K562 (cell line): ENCODE data around the gene SUCO. TPM values are rescaled to one million over a fixed set of nuclear protein-coding genes. Genes with fewer than 3 reads are reported as not detected.

ENCODE experiments used
- CHD7 ChIP-seq: fragments of 200-600 bp; sonication (generic); IDR thresholded peaks from one replicate; pipeline ENCODE4 v1.6.1; 2012; ENCODE audit warnings: mild to moderate bottlenecking, low read depth, low read length, inconsistent platforms
- HLTF ChIP-seq: fragments of 450-650 bp; IDR thresholded peaks from 2 replicates; pipeline ENCODE4 v1.6.1; 2016
- HMGN3 ChIP-seq: IDR thresholded peaks from 2 replicates; pipeline ENCODE4 v1.6.1; 2011; ENCODE audit warnings: borderline replicate concordance, low read depth, mild to moderate bottlenecking, mixed read lengths, low read length; ENCODE audit not compliant: insufficient read length; ENCODE audit errors: extremely low read depth
- NELFE ChIP-seq: IDR thresholded peaks from 2 replicates; pipeline ENCODE4 v1.6.1; 2011; ENCODE audit warnings: mild to moderate bottlenecking; ENCODE audit not compliant: insufficient read depth, insufficient read length
- NFATC3 ChIP-seq: fragments of 450-650 bp; IDR thresholded peaks from 2 replicates; pipeline ENCODE4 v1.6.1; 2017; ENCODE audit warnings: mild to moderate bottlenecking
- NFRKB ChIP-seq: fragments of 450-650 bp; IDR thresholded peaks from 2 replicates; pipeline ENCODE4 v1.6.1; 2016; ENCODE audit warnings: low read depth
- NR0B1 ChIP-seq: fragments of 450-650 bp; IDR thresholded peaks from one replicate; pipeline ENCODE4 v1.6.1; 2018; ENCODE audit warnings: mild to moderate bottlenecking, moderate library complexity; ENCODE audit not compliant: partially characterized antibody
- PTRF ChIP-seq: fragments of 450-650 bp; IDR thresholded peaks from 2 replicates; pipeline ENCODE4 v1.6.1; 2016; ENCODE audit warnings: mild to moderate bottlenecking, missing genetic modification characterization, missing compliant biosample characterization
- RCOR1 ChIP-seq, 2 experiments: IDR thresholded peaks; 2 replicates each; pipeline ENCODE4 v1.6.1; 2012; ENCODE audit warnings: low read depth in 2 of 2, low read length in 2 of 2, borderline replicate concordance in 1 of 2, improper control_type of control experiment in 1 of 2
- USF1 ChIP-seq: sonication (generic); formaldehyde crosslinking; IDR thresholded peaks from 2 replicates; pipeline ENCODE4 v1.9.0; 2022; ENCODE audit warnings: mild to moderate bottlenecking, missing genetic modification reagents
- ZNF146 ChIP-seq: IDR thresholded peaks from one replicate; pipeline ENCODE4 v1.6.1; 2018; ENCODE audit warnings: missing compliant biosample characterization; ENCODE audit not compliant: unreplicated experiment
- ZNF445 ChIP-seq: fragments of 250-450 bp; sonication (Bioruptor Pico); IDR thresholded peaks from 2 replicates; pipeline ENCODE4 v1.4.0; 2020; ENCODE audit warnings: low read depth, mild to moderate bottlenecking, moderate library complexity
- ZZZ3 ChIP-seq: fragments of 450-650 bp; IDR thresholded peaks from 2 replicates; pipeline ENCODE4 v1.6.1; 2016; ENCODE audit warnings: antibody characterized with exemption, mild to moderate bottlenecking, moderate library complexity
- polyA plus RNA-seq, 8 experiments: library from polyadenylated mRNA; depleted of rRNA in 4 of 8; stranded (reverse) in 5 of 8; unstranded in 3 of 8; fragments of >200 nt; fragmentation: Nextera tagmentation in 2 of 8; fragmentation: Illumina TruSeq in 1 of 8; extraction: Ambion mirVana in 2 of 8; extraction: Trizol in 1 of 8; gene quantifications; 2 replicates each; pipeline versions ENCODE4 v1.2.1 to v1.2.3, GENCODE V29; 2011 to 2014; ENCODE audit warnings: inconsistent platforms in 1 of 8, missing spikeins in 1 of 8
- total RNA-seq, 7 experiments: library from RNA; depleted of rRNA in 6 of 7; stranded (reverse); fragments of >200 nt in 6 of 7; fragmentation: Illumina TruSeq in 2 of 7; extraction: Trizol in 2 of 7; gene quantifications; 2 replicates each; pipeline versions ENCODE4 v1.2.1 to v1.2.3, GENCODE V29; 2011 to 2021; ENCODE audit warnings: low replicate concordance in 1 of 7

Gene SUCO
- total and polyA plus RNA-seq, 9 of the 15 experiments (the other 6 are each of a cell fraction or from before 2014, with no cell fraction given) = 2.5 to 20.6 (median 14.3) TPM

GRCh38 chr1:172532700-172533512, at the start of gene SUCO (continued):
- no peak for TF ChIP-seq USF1 (CRISPR knock-in tag)
- TF ChIP-seq HLTF = peak; percentile 29; the same call in 1 of the 2 replicates
- TF ChIP-seq ZNF146 (CRISPR knock-in tag) = no peak
- no peak for TF ChIP-seq ZZZ3
- TF ChIP-seq NFATC3 = no peak
- no peak for TF ChIP-seq CHD7
- TF ChIP-seq PTRF (tag) = no peak
- peak; percentile 98 for TF ChIP-seq HMGN3
- TF ChIP-seq NELFE = no peak
- no peak for TF ChIP-seq ZNF445 (CRISPR knock-in tag)
- peak in 1 of 2 experiments; percentile 79; a peak in 1 of 4 replicates for TF ChIP-seq RCOR1 (IDR thresholded peaks at IDR 0.05; ENCODE audit: borderline replicate concordance in 1 of 2, low read depth in 2 of 2, low read length in 2 of 2)
- TF ChIP-seq NR0B1 = no peak
- TF ChIP-seq NFRKB = peak; percentile 88
